Measurements from ENCODE around the gene TCN1.

The TCN1 gene

DNA sequence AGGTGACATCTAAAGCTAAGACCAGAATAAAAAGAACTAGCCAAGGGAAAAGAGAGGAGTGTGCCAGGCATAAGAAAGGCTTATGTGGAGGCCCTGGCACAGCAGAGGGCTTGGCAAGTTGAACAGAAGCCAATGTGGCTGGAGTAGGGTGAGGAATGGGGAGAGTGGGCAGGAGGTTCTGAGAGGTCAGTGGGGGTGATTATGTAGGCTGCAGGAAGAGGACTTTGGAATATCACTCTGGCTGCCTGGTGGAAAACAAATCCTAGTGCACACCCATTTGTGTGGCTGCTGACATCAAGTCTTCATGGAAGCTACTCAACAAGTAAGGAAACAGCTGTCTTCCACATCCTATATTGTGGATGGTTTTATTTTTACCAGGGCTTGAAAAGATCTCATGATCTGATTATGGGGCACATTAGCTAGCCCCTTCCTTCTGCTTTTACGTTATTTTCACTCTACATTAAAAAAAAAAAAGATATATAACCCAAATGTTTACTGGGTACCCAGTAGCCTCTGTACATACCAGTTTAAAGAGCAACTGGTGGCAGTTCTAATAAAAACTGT lies 59.2 kb downstream of the TCN1 start:
- DNase-seq = no peak

DNA sequence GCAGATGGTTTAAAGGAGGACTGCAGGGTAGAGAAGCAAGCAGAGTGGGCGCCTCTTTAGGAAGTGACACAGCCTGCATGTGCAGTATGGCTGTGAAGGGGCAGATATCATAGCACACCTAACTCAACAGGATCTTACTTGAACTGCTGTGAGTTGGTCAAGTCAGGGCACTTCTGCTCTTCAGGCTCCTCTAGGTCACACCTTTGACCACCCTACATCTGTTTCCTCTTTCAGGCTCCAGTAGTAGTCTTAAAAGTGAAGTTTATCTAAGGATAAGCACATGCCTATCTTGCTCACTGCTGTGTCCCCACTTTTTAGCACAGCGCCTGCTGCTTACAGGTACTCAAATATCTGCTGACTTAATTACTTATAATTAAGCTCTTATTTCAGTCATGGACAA lies 62.2 kb downstream of the TCN1 start:
- DNase-seq = no peak

Measured in NCI-H524 (cell line).